ENCODE measurements around the gene MTMR3. TPM values are rescaled to one million over a fixed set of nuclear protein-coding genes. Genes with fewer than 3 reads are reported as not detected.
A peak's percentile ranks its signal among the peaks of the same experiment; 100 is the strongest.

The MTMR3 gene
- total RNA-seq, 1 experiment from 2014 or later: 26.8 TPM

DNA sequence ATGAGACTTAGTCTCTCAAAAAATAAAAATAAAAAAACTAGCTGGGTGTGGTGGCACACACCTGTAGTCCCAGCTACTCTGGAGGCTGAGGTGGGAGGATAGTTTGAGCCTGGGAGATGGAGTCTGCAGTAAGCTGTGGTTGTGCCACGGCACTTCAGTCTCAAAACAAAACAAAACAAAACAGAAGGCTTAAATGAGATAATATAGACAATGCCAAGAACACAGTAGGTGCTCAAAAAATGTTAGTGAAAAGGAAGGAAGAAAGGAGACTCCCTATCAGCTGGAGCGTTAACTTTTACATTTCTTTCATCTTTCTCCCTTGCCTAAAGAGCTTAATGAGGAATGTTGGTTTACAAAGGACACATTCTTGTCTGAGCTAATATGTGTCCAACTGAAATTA is 40.8 kb upstream of the MTMR3 start:
- Histone ChIP-seq H3K27me3 (ENCODE audit: control insufficient read depth, insufficient read depth, low read length) (no peaks in the 10 kb centered on the region), H3K4me3 (ENCODE audit: low read depth in 2 of 2, low read length in 2 of 2) (no peak overlapping the region), H3K36me3 (ENCODE audit: control insufficient read depth, insufficient read depth, low read length) (no peaks in the 10 kb centered on the region), H3K27ac (ENCODE audit: low read length) (no peak overlapping the region), H3K9me3 (ENCODE audit: control insufficient read depth, insufficient read depth, low read depth, low read length) (no peaks in the 10 kb centered on the region), H3K4me1 (ENCODE audit: control insufficient read depth, insufficient read depth, low read length) (peaks cover 4% of the 10 kb centered on the region; the same call in 1 of the 2 replicates)
- ATAC-seq (no peak), DNase-seq (ENCODE audit: low read depth, low spot score) (no peak)
- no TSS peak for BruUV-seq (replicated peaks)
- ChIA-PET CTCF (no interaction called here), POLR2A (no interaction called here)
- intact Hi-C loops (cut with micrococcal nuclease; ENCODE audit: unreplicated experiment): no loop called here
- in situ Hi-C loops (cut with HindIII; ENCODE audit: low pct_unique_long_range_greater_than_20kb, low sequenced_read_pairs): no loop called here
- TF ChIP-seq SIN3A (IDR thresholded peaks at IDR 0.05; ENCODE audit: borderline replicate concordance, insufficient read depth, low read depth, low read length) (no peak), POLR2AphosphoS5 (IDR thresholded peaks at IDR 0.05; ENCODE audit: low read depth, low read length) (no peak), TCF7L2 (IDR thresholded peaks at IDR 0.05; ENCODE audit: low read depth, low read length) (no peak)
- TF ChIP-seq, protein P1, sequence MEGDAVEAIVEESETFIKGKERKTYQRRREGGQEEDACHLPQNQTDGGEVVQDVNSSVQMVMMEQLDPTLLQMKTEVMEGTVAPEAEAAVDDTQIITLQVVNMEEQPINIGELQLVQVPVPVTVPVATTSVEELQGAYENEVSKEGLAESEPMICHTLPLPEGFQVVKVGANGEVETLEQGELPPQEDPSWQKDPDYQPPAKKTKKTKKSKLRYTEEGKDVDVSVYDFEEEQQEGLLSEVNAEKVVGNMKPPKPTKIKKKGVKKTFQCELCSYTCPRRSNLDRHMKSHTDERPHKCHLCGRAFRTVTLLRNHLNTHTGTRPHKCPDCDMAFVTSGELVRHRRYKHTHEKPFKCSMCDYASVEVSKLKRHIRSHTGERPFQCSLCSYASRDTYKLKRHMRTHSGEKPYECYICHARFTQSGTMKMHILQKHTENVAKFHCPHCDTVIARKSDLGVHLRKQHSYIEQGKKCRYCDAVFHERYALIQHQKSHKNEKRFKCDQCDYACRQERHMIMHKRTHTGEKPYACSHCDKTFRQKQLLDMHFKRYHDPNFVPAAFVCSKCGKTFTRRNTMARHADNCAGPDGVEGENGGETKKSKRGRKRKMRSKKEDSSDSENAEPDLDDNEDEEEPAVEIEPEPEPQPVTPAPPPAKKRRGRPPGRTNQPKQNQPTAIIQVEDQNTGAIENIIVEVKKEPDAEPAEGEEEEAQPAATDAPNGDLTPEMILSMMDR (IDR thresholded peaks at IDR 0.05): no peak
- TF ChIP-seq, protein P2, sequence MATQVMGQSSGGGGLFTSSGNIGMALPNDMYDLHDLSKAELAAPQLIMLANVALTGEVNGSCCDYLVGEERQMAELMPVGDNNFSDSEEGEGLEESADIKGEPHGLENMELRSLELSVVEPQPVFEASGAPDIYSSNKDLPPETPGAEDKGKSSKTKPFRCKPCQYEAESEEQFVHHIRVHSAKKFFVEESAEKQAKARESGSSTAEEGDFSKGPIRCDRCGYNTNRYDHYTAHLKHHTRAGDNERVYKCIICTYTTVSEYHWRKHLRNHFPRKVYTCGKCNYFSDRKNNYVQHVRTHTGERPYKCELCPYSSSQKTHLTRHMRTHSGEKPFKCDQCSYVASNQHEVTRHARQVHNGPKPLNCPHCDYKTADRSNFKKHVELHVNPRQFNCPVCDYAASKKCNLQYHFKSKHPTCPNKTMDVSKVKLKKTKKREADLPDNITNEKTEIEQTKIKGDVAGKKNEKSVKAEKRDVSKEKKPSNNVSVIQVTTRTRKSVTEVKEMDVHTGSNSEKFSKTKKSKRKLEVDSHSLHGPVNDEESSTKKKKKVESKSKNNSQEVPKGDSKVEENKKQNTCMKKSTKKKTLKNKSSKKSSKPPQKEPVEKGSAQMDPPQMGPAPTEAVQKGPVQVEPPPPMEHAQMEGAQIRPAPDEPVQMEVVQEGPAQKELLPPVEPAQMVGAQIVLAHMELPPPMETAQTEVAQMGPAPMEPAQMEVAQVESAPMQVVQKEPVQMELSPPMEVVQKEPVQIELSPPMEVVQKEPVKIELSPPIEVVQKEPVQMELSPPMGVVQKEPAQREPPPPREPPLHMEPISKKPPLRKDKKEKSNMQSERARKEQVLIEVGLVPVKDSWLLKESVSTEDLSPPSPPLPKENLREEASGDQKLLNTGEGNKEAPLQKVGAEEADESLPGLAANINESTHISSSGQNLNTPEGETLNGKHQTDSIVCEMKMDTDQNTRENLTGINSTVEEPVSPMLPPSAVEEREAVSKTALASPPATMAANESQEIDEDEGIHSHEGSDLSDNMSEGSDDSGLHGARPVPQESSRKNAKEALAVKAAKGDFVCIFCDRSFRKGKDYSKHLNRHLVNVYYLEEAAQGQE (IDR thresholded peaks at IDR 0.05; ENCODE audit: insufficient read depth in 1 of 2, low read depth in 2 of 2, low read length in 1 of 2): no peak

DNA sequence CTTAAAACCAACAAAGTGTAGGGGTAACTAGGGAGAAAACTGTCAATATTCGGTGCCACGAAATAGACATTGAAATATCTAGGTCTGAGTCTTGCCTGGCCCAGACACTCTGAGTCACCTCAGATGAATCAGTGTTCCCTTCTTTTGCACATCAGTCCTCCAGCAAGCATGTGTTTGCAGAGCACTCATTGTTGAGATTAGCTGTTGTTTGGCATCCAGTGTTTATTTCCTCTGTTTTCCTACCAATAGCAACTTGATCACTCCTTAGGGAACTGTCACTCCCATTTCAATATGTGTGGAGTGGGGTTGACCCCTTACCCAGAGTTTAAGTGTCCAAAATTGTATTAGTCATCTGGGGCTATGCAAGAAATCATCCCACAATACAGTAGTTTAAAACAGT is 40.2 kb upstream of the MTMR3 start:
- ATAC-seq (peak; percentile 70), DNase-seq (ENCODE audit: low read depth, low spot score) (peak; percentile 67)
- BruUV-seq (replicated peaks): no TSS peak
- Histone ChIP-seq H3K9me3 (ENCODE audit: control insufficient read depth, insufficient read depth, low read depth, low read length) (no peaks in the 10 kb centered on the region), H3K4me3 (ENCODE audit: low read depth in 2 of 2, low read length in 2 of 2) (no peak overlapping the region), H3K36me3 (ENCODE audit: control insufficient read depth, insufficient read depth, low read length) (no peaks in the 10 kb centered on the region), H3K27ac (ENCODE audit: low read length) (no peak overlapping the region), H3K27me3 (ENCODE audit: control insufficient read depth, insufficient read depth, low read length) (no peaks in the 10 kb centered on the region), H3K4me1 (ENCODE audit: control insufficient read depth, insufficient read depth, low read length) (peaks cover 4% of the 10 kb centered on the region; the same call in 1 of the 2 replicates)
- no peak for TF ChIP-seq TCF7L2 (IDR thresholded peaks at IDR 0.05; ENCODE audit: low read depth, low read length)
- TF ChIP-seq SIN3A (IDR thresholded peaks at IDR 0.05; ENCODE audit: borderline replicate concordance, insufficient read depth, low read depth, low read length): no peak
- TF ChIP-seq, protein P1 (IDR thresholded peaks at IDR 0.05): no peak
- TF ChIP-seq, protein P2 (IDR thresholded peaks at IDR 0.05; ENCODE audit: insufficient read depth in 1 of 2, low read depth in 2 of 2, low read length in 1 of 2): no peak
- no peak for TF ChIP-seq POLR2AphosphoS5 (IDR thresholded peaks at IDR 0.05; ENCODE audit: low read depth, low read length)
- intact Hi-C loops (cut with micrococcal nuclease; ENCODE audit: unreplicated experiment) (no loop called here), in situ Hi-C loops (cut with HindIII; ENCODE audit: low pct_unique_long_range_greater_than_20kb, low sequenced_read_pairs) (no loop called here)
- POLR2A ChIA-PET: no interaction called here
- CTCF ChIA-PET: no interaction called here

Measured in Panc1 (cell line).